Measurements from ENCODE around the gene MDM2. TPM values are rescaled to one million over a fixed set of nuclear protein-coding genes. Genes with fewer than 3 reads are reported as not detected.

The MDM2 gene
- total and polyA plus RNA-seq, 2 donors (not counting 1 experiment from before 2014, with no cell fraction given): 6.1 to 78.7 TPM

DNA sequence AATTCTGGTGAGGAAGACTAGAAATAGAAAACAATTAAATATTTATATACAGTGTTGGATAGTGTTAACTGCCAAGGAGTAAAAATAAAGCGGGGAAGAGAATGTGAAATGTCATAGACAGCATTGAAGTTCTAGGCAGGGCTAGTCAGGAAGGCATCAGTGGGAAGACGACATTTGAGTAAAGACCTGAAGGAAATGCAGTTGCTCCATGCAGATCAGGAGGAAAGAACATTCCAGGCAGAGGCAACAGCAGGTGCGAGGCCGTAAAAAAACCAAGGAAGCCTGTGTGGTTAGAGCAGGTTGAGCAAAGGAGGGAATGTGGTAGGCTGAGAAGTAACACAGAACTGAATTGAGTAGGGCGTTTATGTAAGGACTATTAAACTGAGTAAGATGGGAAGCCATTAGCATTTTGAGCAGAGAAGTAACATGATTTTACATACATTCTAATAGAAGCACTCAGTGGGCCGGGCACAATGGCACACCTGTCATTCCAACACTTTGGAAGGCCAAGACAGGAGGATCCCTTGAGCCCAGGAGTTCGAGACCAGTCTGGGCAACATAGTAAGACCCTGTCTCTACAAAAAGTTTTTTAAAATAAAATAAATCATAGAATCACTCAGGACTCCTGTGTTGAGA is 47.1 kb upstream of the MDM2 start:
- ATAC-seq (ENCODE audit: low read depth): no peak
- TF ChIP-seq, protein P1, sequence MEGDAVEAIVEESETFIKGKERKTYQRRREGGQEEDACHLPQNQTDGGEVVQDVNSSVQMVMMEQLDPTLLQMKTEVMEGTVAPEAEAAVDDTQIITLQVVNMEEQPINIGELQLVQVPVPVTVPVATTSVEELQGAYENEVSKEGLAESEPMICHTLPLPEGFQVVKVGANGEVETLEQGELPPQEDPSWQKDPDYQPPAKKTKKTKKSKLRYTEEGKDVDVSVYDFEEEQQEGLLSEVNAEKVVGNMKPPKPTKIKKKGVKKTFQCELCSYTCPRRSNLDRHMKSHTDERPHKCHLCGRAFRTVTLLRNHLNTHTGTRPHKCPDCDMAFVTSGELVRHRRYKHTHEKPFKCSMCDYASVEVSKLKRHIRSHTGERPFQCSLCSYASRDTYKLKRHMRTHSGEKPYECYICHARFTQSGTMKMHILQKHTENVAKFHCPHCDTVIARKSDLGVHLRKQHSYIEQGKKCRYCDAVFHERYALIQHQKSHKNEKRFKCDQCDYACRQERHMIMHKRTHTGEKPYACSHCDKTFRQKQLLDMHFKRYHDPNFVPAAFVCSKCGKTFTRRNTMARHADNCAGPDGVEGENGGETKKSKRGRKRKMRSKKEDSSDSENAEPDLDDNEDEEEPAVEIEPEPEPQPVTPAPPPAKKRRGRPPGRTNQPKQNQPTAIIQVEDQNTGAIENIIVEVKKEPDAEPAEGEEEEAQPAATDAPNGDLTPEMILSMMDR (IDR thresholded peaks at IDR 0.05): no peak
- TF ChIP-seq EZH2 (IDR thresholded peaks at IDR 0.05; ENCODE audit: borderline replicate concordance, insufficient read depth, low read depth, low read length, poor library complexity, severe bottlenecking): no peak
- H3K4me1 ChIP-seq (ENCODE audit: control insufficient read depth in 2 of 2, insufficient read depth in 2 of 2, low read length in 2 of 2): no peaks in the 10 kb centered on the region
- no peak overlapping the region for H3K9ac ChIP-seq (ENCODE audit: low read length)
- POLR2A ChIA-PET: no interaction called here
- H3K4me1 Mint-ChIP-seq: no peaks in the 10 kb centered on the region
- H3K36me3 ChIP-seq (replicated peaks in 1 of 2; ENCODE audit: control extremely low read depth in 1 of 2, control insufficient read depth in 1 of 2, extremely low read depth in 1 of 2, insufficient read depth in 2 of 2, low read length in 1 of 2): peaks cover 0 to 34% of the 10 kb centered on the region in 2 experiments
- H3K9me3 ChIP-seq (ENCODE audit: control extremely low read depth in 1 of 3, control insufficient read depth in 2 of 3, insufficient read depth in 1 of 3, low read length in 2 of 3): no peaks in the 10 kb centered on the region
- no peak overlapping the region for H3K4me2 ChIP-seq (replicated peaks; ENCODE audit: low read depth, low read length, poor library complexity, severe bottlenecking)
- no peak overlapping the region for H3K27ac ChIP-seq (ENCODE audit: low read length in 2 of 2)
- intact Hi-C loops (cut with micrococcal nuclease): no loop called here
- H3K27me3 ChIP-seq (replicated peaks in 1 of 4; ENCODE audit: control extremely low read depth in 1 of 4, control insufficient read depth in 3 of 4, insufficient read depth in 4 of 4, low read length in 3 of 4): no peaks in the 10 kb centered on the region
- H2AFZ ChIP-seq (ENCODE audit: insufficient read depth, low read depth, low read length, poor library complexity, severe bottlenecking): no peak overlapping the region
- H3K27ac Mint-ChIP-seq: no peak overlapping the region
- no peaks in the 10 kb centered on the region for H3K27me3 Mint-ChIP-seq
- no peak for DNase-seq
- no peaks in the 10 kb centered on the region for H4K20me1 ChIP-seq (ENCODE audit: control insufficient read depth, insufficient read depth, low read length, poor library complexity, severe bottlenecking)
- no peaks in the 10 kb centered on the region for H3K79me2 ChIP-seq (ENCODE audit: control insufficient read depth, insufficient read depth, low read length)
- H3K9me3 Mint-ChIP-seq (ENCODE audit: insufficient read depth): no peaks in the 10 kb centered on the region
- H3K4me3 ChIP-seq (ENCODE audit: control extremely low read depth in 1 of 5, extremely low read depth in 1 of 5, insufficient read depth in 1 of 5, low read depth in 2 of 5, low read length in 4 of 5): no peak overlapping the region
- no peak overlapping the region for H3K4me3 Mint-ChIP-seq
- WGBS (ENCODE audit: insufficient coverage): 96% methylated on average over 5 of the region's 7 CpGs
- CTCF ChIA-PET: no interaction called here

DNA sequence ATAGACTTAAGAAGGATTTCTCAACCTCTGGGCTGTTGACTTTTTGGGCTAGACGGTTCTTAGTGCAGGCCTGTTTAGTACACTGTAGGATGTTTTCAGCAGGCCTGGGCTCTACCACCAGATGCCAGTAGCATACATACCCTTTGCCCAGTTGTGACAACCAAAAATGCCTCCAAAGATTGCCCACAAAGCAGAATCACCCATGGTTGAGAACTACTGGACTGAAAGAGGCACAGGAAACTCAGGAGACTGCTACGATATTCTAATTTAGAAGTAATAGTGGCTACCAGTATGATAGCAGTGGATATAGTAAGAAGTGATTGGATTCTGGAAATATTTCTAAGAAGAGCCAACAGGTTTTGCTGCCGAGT is 46.5 kb upstream of the MDM2 start:
- CTCF ChIA-PET: no interaction called here
- no peaks in the 10 kb centered on the region for H3K27me3 Mint-ChIP-seq
- H3K9ac ChIP-seq (ENCODE audit: low read length): no peak overlapping the region
- TF ChIP-seq EZH2 (IDR thresholded peaks at IDR 0.05; ENCODE audit: borderline replicate concordance, insufficient read depth, low read depth, low read length, poor library complexity, severe bottlenecking): no peak
- TF ChIP-seq, protein P1 (IDR thresholded peaks at IDR 0.05): no peak
- DNase-seq (no peak), ATAC-seq (ENCODE audit: low read depth) (no peak)
- H3K36me3 ChIP-seq (replicated peaks in 1 of 2; ENCODE audit: control extremely low read depth in 1 of 2, control insufficient read depth in 1 of 2, extremely low read depth in 1 of 2, insufficient read depth in 2 of 2, low read length in 1 of 2): peaks cover 0 to 34% of the 10 kb centered on the region in 2 experiments
- H3K27me3 ChIP-seq (replicated peaks in 1 of 4; ENCODE audit: control extremely low read depth in 1 of 4, control insufficient read depth in 3 of 4, insufficient read depth in 4 of 4, low read length in 3 of 4): no peaks in the 10 kb centered on the region
- 100% methylated on average over 2 of the region's 3 CpGs for WGBS (ENCODE audit: insufficient coverage)
- H3K4me3 Mint-ChIP-seq: no peak overlapping the region
- H3K9me3 ChIP-seq (ENCODE audit: control extremely low read depth in 1 of 3, control insufficient read depth in 2 of 3, insufficient read depth in 1 of 3, low read length in 2 of 3): no peaks in the 10 kb centered on the region
- no peaks in the 10 kb centered on the region for H3K4me1 Mint-ChIP-seq
- H3K27ac Mint-ChIP-seq: peak overlapping the region; percentile 15
- H3K9me3 Mint-ChIP-seq (ENCODE audit: insufficient read depth): no peaks in the 10 kb centered on the region
- no peaks in the 10 kb centered on the region for H4K20me1 ChIP-seq (ENCODE audit: control insufficient read depth, insufficient read depth, low read length, poor library complexity, severe bottlenecking)
- H3K4me2 ChIP-seq (replicated peaks; ENCODE audit: low read depth, low read length, poor library complexity, severe bottlenecking): no peak overlapping the region
- POLR2A ChIA-PET: no interaction called here
- intact Hi-C loops (cut with micrococcal nuclease): no loop called here
- H3K79me2 ChIP-seq (ENCODE audit: control insufficient read depth, insufficient read depth, low read length): no peaks in the 10 kb centered on the region
- no peaks in the 10 kb centered on the region for H3K4me1 ChIP-seq (ENCODE audit: control insufficient read depth in 2 of 2, insufficient read depth in 2 of 2, low read length in 2 of 2)
- no peak overlapping the region for H2AFZ ChIP-seq (ENCODE audit: insufficient read depth, low read depth, low read length, poor library complexity, severe bottlenecking)
- no peak overlapping the region for H3K4me3 ChIP-seq (ENCODE audit: control extremely low read depth in 1 of 5, extremely low read depth in 1 of 5, insufficient read depth in 1 of 5, low read depth in 2 of 5, low read length in 4 of 5)
- H3K27ac ChIP-seq (ENCODE audit: low read length in 2 of 2): no peak overlapping the region
